GM18519 (cell line): ENCODE measurements around the gene LRP1-AS.

Experiments used
- ATAC-seq: cut with Tn5 transposase; IDR thresholded peaks from one replicate; pipeline ENCODE4 v1.9.1; 2021; ENCODE audit warnings: mild to moderate bottlenecking, moderate library complexity; ENCODE audit not compliant: unreplicated experiment, low FRiP score

LRP1-AS gene

GRCh38 chr12:57105011-57105753 lies 42.2 kb downstream of the LRP1-AS start:
- ATAC-seq: no peak

GRCh38 chr12:57104292-57104910 lies 43.0 kb downstream of the LRP1-AS start:
- ATAC-seq: no peak

- ATAC-seq: no peak
These were observed 43.6 kb downstream of the LRP1-AS start for GRCh38 chr12:57103856-57104255.

GRCh38 chr12:57101892-57102695 lies 45.3 kb downstream of the LRP1-AS start:
- ATAC-seq: no peak

GRCh38 chr12:57099766-57100165 lies 47.7 kb downstream of the LRP1-AS start:
- no peak for ATAC-seq

GRCh38 chr12:57099047-57099714 lies 48.2 kb downstream of the LRP1-AS start:
- ATAC-seq: no peak

GRCh38 chr12:57098546-57098945 lies 48.9 kb downstream of the LRP1-AS start:
- no peak for ATAC-seq

- ATAC-seq: no peak
These were observed 49.9 kb downstream of the LRP1-AS start for GRCh38 chr12:57097554-57097835.

- no peak for ATAC-seq
These were observed 50.5 kb downstream of the LRP1-AS start for GRCh38 chr12:57096748-57097553.

- no peak for ATAC-seq
These were observed 51.3 kb downstream of the LRP1-AS start for GRCh38 chr12:57096099-57096572.

- ATAC-seq: no peak
These were observed 52.0 kb downstream of the LRP1-AS start for GRCh38 chr12:57095440-57095839.
